IMR-90 (cell line): ENCODE data around the gene GLRX5.

ENCODE experiments used
- CEBPB ChIP-seq: IDR thresholded peaks from 2 replicates; pipeline ENCODE4 v1.6.1; 2012; ENCODE audit warnings: low read depth, low read length, improper control_type of control experiment
- CHD1 ChIP-seq: IDR thresholded peaks from 2 replicates; pipeline ENCODE4 v1.6.1; 2012; ENCODE audit warnings: low read depth, low read length, improper control_type of control experiment
- MAFK ChIP-seq: IDR thresholded peaks from 2 replicates; pipeline ENCODE4 v1.6.1; 2012; ENCODE audit warnings: low read depth, low read length, improper control_type of control experiment
- MAZ ChIP-seq: IDR thresholded peaks from 2 replicates; pipeline ENCODE4 v1.6.1; 2012; ENCODE audit warnings: low read depth, mild to moderate bottlenecking, low read length, improper control_type of control experiment, moderate library complexity, borderline replicate concordance
- POLR2A ChIP-seq: IDR thresholded peaks from 2 replicates; pipeline ENCODE4 v1.6.1; 2012; ENCODE audit warnings: mild to moderate bottlenecking, low read depth, low read length
- RAD21 ChIP-seq: IDR thresholded peaks from 2 replicates; pipeline ENCODE4 v1.6.1; 2012; ENCODE audit warnings: low read length, improper control_type of control experiment
- RFX5 ChIP-seq: IDR thresholded peaks from 2 replicates; pipeline ENCODE4 v1.8.0; 2012; ENCODE audit warnings: low read depth, mild to moderate bottlenecking, low read length, moderate library complexity
- SMC3 ChIP-seq: fragments of 150-350 bp; IDR thresholded peaks from 2 replicates; pipeline ENCODE4 v1.6.1; 2016; ENCODE audit warnings: low read depth, mild to moderate bottlenecking, antibody characterized with exemption, low read length, moderate library complexity
- TF ChIP-seq, protein P1 (sequence below): conservative IDR thresholded peaks from 2 replicates; pipeline ENCODE4 v1.5.1; 2012; ENCODE audit warnings: mild to moderate bottlenecking, low read depth, low read length, improper control_type of control experiment
- TF ChIP-seq, protein P2 (sequence below): fragments of 150-350 bp; IDR thresholded peaks from 2 replicates; pipeline ENCODE4 v1.6.1; 2017; ENCODE audit warnings: mild to moderate bottlenecking, antibody characterized with exemption, low read length, low read depth
- TF ChIP-seq, protein P3 (sequence below): fragments of 150-350 bp; IDR thresholded peaks from 2 replicates; pipeline ENCODE4 v1.6.1; 2016; ENCODE audit warnings: low read depth, mild to moderate bottlenecking, low read length, moderate library complexity, borderline replicate concordance

DNA sequence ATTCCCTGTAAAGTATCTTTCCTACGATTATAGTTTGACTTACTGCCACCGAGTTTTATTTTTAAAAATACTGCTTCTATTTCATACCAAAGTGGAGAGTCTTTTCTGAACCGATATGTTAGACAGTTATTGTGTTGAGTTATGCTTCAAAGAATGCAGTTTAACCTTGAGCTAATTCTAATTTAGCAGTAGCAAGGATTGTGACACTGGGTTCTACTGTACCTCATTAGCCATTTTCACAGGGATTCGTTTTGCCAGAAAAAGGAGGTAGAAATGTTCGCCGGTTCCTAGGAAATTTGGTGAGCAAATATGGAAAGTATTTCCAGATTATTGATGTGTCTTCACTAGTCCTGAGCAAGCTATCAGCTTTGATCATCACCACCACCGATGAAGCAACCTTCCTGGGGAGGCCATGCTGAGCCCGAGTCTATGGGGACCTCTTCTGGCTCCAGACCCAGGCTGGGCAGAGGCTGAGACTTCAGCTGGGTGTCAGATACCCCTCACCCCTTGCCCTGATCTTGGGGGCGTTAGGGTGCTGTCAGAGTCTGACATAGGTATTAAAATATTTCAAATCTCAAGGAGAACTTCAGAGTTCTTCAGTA, 13.6 kb downstream of the GLRX5 start:
- TF ChIP-seq, protein P1, sequence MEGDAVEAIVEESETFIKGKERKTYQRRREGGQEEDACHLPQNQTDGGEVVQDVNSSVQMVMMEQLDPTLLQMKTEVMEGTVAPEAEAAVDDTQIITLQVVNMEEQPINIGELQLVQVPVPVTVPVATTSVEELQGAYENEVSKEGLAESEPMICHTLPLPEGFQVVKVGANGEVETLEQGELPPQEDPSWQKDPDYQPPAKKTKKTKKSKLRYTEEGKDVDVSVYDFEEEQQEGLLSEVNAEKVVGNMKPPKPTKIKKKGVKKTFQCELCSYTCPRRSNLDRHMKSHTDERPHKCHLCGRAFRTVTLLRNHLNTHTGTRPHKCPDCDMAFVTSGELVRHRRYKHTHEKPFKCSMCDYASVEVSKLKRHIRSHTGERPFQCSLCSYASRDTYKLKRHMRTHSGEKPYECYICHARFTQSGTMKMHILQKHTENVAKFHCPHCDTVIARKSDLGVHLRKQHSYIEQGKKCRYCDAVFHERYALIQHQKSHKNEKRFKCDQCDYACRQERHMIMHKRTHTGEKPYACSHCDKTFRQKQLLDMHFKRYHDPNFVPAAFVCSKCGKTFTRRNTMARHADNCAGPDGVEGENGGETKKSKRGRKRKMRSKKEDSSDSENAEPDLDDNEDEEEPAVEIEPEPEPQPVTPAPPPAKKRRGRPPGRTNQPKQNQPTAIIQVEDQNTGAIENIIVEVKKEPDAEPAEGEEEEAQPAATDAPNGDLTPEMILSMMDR: no peak
- TF ChIP-seq POLR2A (no peak), MAFK (no peak), CEBPB (no peak), RAD21 (no peak), RFX5 (no peak), SMC3 (no peak), MAZ (no peak), CHD1 (no peak)
- TF ChIP-seq, protein P2, sequence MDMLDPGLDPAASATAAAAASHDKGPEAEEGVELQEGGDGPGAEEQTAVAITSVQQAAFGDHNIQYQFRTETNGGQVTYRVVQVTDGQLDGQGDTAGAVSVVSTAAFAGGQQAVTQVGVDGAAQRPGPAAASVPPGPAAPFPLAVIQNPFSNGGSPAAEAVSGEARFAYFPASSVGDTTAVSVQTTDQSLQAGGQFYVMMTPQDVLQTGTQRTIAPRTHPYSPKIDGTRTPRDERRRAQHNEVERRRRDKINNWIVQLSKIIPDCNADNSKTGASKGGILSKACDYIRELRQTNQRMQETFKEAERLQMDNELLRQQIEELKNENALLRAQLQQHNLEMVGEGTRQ: no peak
- TF ChIP-seq, protein P3, sequence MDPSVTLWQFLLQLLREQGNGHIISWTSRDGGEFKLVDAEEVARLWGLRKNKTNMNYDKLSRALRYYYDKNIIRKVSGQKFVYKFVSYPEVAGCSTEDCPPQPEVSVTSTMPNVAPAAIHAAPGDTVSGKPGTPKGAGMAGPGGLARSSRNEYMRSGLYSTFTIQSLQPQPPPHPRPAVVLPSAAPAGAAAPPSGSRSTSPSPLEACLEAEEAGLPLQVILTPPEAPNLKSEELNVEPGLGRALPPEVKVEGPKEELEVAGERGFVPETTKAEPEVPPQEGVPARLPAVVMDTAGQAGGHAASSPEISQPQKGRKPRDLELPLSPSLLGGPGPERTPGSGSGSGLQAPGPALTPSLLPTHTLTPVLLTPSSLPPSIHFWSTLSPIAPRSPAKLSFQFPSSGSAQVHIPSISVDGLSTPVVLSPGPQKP: no peak
